Kidney (tissue), 14 donors: ENCODE results near the gene PRRT3. TPM values are rescaled to one million over a fixed set of nuclear protein-coding genes. Genes with fewer than 3 reads are reported as not detected.

Source experiments
- DNase-seq, 5 donors: peaks; one replicate each; pipeline ENCODE4 v3.0.0-alpha.2; 2013 to 2020
- FAIRE-seq: peaks from 2 replicates; lab custom pipeline; 2012; peaks lifted over from hg19 to GRCh38; lab: Jason Lieb, UNC
- H3K27ac ChIP-seq, 2 donors: one replicate each; pipeline ENCODE4 v1.7.0; 2013; ENCODE audit warnings: low read depth in 2 of 2, low read length in 2 of 2, inconsistent platforms in 1 of 2
- H3K27me3 ChIP-seq: one replicate; pipeline ENCODE4 v1.7.1; 2013; ENCODE audit warnings: low read length, inconsistent platforms; ENCODE audit not compliant: control insufficient read depth, insufficient read depth
- H3K36me3 ChIP-seq, 3 donors: one replicate each; pipeline versions ENCODE4 v1.7.0 to v1.7.1; 2013; ENCODE audit warnings: low read length in 3 of 3, control low read depth in 1 of 3, inconsistent platforms in 1 of 3; ENCODE audit not compliant: insufficient read depth in 3 of 3, control insufficient read depth in 2 of 3
- H3K4me1 ChIP-seq, 3 donors: one replicate each; pipeline versions ENCODE4 v1.7.0 to v1.7.1; 2013; ENCODE audit warnings: low read length in 3 of 3, inconsistent platforms in 1 of 3, low read depth in 1 of 3; ENCODE audit not compliant: control insufficient read depth in 2 of 3, insufficient read depth in 2 of 3
- H3K4me3 ChIP-seq, 3 donors: one replicate each; pipeline versions ENCODE4 v1.7.0 to v1.8.1; 2013; ENCODE audit warnings: low read length in 3 of 3, control low read depth in 1 of 3, inconsistent platforms in 1 of 3
- H3K9ac ChIP-seq, 3 donors: one replicate each; pipeline versions ENCODE4 v1.7.0 to v1.7.1; 2013; ENCODE audit warnings: low read length in 3 of 3, control low read depth in 1 of 3, inconsistent platforms in 1 of 3
- H3K9me3 ChIP-seq, 3 donors: one replicate each; pipeline versions ENCODE4 v1.7.0 to v1.7.1; 2013; ENCODE audit warnings: low read length in 3 of 3, control low read depth in 1 of 3, inconsistent platforms in 1 of 3; ENCODE audit not compliant: control insufficient read depth in 2 of 3, insufficient read depth in 1 of 3
- intact Hi-C: fragments of 100-400 bp; cut with DNase I; formaldehyde crosslinking; loops from one replicate; pipeline ENCODE4 v1.11.1; 2022
- polyA plus RNA-seq: library from polyadenylated mRNA; stranded (reverse); fragments of 350-450 nt; fragmentation: Illumina TruSeq; extraction: RNeasy Lipid Tissue Mini Kit (QIAGEN cat#74804); gene quantifications from one replicate; pipeline ENCODE4 v1.2.3, GENCODE V29; 2014; ENCODE audit warnings: low read depth, low replicate concordance; ENCODE audit not compliant: insufficient read depth
- total RNA-seq: library from RNA; stranded (reverse); fragmentation: NEBNext Ultra II Directional; extraction: Animal tissue kit (Norgen Biotek cat#: 25700); gene quantifications from one replicate; pipeline ENCODE4 v1.2.1, GENCODE V29; 2021
- TF ChIP-seq, protein P1 (sequence below): IDR thresholded peaks from 3 replicates; pipeline ENCODE4 v1.5.1; 2012; ENCODE audit warnings: mild to moderate bottlenecking, moderate library complexity, borderline replicate concordance; ENCODE audit not compliant: insufficient read depth; ENCODE audit errors: extremely low read depth
- donor health status: control.
- donor health status: control.
- donor health status: control.
- donor health status: control.
- donor health status: control.
- donor health status: DM: yes; HTN: yes; CAD: no.
- donor health status: Normal renal cell carcinoma (clear cell type).

PRRT3 gene
- total and polyA plus RNA-seq, 2 donors from 2014 or later = 3.6 to 3.9 TPM

DNA sequence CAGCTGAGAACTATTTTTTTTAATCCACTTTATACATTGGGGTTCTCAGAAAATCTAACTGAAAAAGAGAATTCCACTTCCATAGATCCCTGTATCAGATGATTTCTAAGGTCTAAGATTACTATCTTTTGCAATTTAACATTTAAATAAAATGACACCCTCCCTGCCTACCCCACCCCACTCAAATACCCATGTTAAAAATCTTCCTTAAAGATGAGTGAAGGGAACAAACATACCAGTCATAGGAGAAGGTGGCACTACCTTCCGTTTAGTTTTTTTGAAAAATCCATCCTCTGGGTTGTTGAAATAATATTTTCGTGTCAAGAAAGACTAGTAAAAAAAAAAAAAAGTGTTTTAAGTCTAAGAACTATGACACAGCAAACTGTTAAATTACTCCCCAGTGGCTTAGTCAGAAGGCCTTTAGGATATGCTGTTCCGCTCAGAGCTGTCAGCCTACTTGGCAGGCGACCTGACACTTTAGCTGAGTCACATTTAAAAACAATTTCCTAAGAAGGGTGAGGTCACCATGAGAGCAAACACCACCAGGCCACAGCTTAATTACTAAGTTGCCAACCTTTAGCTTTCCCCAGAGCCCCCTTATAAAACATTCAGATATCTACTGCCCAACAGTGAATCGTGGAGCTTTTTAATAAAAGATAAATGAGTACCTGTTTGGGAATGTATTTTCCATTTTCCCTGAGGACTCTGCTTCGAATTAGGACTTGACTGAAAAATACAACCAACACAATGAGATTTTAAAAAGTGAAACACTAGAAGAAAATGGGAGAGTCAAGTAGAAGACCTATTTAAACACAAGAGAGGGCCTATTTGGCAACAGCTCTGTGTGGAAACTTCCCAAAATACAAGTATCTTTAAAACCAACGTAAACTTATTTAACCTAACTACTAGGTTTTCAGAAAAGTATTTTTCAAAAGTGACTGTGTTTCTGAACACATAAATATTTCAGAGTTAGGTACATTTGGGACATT, 24.8 kb upstream of the PRRT3 start:
- FAIRE-seq = no peak
- no peaks in the 10 kb centered on the region for H3K9me3 ChIP-seq

DNA sequence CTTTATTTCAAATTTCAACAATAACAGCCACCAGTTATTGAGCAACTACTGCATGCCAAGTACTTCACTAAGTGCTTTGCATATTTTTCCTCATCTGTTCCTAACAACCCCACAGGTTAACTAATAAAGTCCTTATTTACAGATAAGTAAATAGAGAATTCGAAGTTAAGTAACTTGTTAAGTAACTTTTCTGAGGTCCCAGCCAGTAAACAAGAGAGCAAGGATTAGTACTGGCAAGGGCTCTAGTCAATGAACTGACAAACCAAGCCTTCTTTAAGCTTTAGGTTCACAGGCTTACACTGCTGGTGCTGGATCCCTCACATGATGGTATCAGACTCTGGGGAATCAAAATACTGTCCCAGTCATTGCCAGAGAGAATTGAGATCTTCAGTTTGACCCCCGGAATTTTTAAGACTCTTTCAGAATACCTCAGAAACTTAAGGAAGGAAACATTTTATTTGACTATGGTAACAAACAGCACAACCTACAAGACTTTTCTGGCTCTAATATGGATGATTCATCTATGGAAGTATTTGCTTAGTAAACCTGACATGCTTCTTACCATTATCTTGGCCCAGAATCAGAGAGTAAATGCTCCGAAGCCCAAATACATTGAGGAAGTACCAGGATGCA, 17.9 kb upstream of the PRRT3 start:
- Histone ChIP-seq H3K27ac (no peak overlapping the region), H3K36me3 (peaks cover 4 to 33% (median 29%) of the 10 kb centered on the region in 3 donors), H3K4me1 (no peaks in the 10 kb centered on the region), H3K9ac (no peak overlapping the region), H3K9me3 (no peaks in the 10 kb centered on the region), H3K4me3 (no peak overlapping the region), H3K27me3 (no peaks in the 10 kb centered on the region)
- FAIRE-seq (no peak), DNase-seq (no peak)
- TF ChIP-seq, protein P1, sequence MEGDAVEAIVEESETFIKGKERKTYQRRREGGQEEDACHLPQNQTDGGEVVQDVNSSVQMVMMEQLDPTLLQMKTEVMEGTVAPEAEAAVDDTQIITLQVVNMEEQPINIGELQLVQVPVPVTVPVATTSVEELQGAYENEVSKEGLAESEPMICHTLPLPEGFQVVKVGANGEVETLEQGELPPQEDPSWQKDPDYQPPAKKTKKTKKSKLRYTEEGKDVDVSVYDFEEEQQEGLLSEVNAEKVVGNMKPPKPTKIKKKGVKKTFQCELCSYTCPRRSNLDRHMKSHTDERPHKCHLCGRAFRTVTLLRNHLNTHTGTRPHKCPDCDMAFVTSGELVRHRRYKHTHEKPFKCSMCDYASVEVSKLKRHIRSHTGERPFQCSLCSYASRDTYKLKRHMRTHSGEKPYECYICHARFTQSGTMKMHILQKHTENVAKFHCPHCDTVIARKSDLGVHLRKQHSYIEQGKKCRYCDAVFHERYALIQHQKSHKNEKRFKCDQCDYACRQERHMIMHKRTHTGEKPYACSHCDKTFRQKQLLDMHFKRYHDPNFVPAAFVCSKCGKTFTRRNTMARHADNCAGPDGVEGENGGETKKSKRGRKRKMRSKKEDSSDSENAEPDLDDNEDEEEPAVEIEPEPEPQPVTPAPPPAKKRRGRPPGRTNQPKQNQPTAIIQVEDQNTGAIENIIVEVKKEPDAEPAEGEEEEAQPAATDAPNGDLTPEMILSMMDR = no peak
- intact Hi-C loops = no loop called here

More for the DNA sequence above, 24.8 kb upstream of the PRRT3 start:
- Histone ChIP-seq H3K27ac (no peak overlapping the region), H3K27me3 (no peaks in the 10 kb centered on the region), H3K36me3 (peaks cover 0 to 22% (median 17%) of the 10 kb centered on the region in 3 donors), H3K4me3 (no peak overlapping the region), H3K4me1 (no peaks in the 10 kb centered on the region), H3K9ac (no peak overlapping the region)
- intact Hi-C loops = no loop called here
- peak in 1 of 5 donors; percentile 85 for DNase-seq
- TF ChIP-seq, protein P1 = no peak

DNA sequence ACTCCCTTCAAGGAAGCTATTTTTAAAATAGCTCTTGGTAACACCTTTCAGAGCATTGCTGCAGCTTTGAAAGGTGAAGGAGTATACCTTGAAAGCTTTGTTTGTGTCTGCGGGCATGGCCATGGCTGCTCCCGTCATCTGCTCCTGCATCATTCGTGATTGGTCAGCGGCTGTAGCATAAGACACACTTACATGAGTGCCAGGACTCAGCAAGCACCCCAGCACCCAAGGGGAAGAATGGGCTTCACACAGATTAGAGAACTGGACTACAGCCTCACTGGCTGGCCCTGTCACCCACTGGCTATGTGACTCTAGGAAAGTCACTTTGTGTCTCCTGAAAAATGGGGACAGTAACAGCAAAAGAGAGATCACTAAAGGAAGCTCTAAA, 17.4 kb upstream of the PRRT3 start:
- TF ChIP-seq, protein P1 = no peak
- Histone ChIP-seq H3K9me3 (no peaks in the 10 kb centered on the region), H3K27ac (no peak overlapping the region), H3K9ac (no peak overlapping the region), H3K4me1 (no peaks in the 10 kb centered on the region), H3K36me3 (peaks cover 4 to 33% (median 29%) of the 10 kb centered on the region in 3 donors), H3K27me3 (no peaks in the 10 kb centered on the region), H3K4me3 (no peak overlapping the region)
- FAIRE-seq = no peak
- DNase-seq = no peak
- intact Hi-C loops = no loop called here
